HG03280 (cell line): ENCODE results near the gene ZACN.
"Not testable (repeated sequence)": the region's sequence is repeated elsewhere in the genome, so short reads cannot be mapped to it uniquely, and the experiment has no call there.

Source experiments
- ATAC-seq: cut with Tn5 transposase; IDR thresholded peaks from one replicate; pipeline ENCODE4 v1.9.1; 2021; ENCODE audit warnings: mild to moderate bottlenecking, moderate library complexity; ENCODE audit not compliant: unreplicated experiment

Gene ZACN

GRCh38 chr17:76053246-76054111, 25.5 kb upstream of the ZACN start:
- ATAC-seq, result no peak

- no peak for ATAC-seq
Measured at GRCh38 chr17:76054112-76054476, 24.9 kb upstream of the ZACN start.

DNA sequence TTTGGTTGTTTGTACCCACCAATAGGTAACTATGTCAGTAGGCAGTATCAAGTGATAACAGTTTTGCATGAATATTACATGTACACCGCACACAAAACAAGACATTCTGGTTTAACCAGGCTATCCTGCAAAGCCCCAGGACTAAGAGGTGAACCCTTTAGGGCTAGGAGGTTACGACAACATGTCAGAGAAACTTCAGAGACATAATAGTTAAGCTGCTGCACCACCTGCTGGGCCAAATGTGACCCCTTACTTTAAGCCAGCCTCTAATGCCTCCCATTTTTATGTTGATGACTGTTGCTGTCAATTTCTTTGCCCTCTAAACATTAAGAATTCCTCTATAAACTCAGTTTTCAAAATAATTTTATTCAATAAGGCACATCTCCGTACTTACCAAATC, 22.1 kb upstream of the ZACN start:
- ATAC-seq, result no peak

DNA sequence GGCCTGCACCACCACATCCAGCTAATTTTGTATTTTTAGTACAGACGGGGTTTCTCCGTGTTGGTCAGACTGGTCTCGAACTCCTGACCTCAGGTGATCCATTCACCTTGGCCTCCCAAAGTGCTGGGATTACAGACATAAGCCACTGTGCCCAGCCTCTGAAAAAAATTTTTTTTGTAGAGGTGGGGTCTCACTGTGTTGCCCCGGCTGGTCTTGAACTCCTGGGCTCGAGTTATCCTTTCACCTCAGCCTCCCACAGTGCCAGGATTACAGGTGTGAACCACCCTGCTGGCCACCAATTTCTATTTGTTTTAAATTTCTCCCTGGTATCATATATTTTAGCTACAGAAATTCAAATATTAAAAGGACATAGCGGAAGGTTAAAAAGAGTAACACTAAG, 20.7 kb upstream of the ZACN start:
- ATAC-seq, result not testable (repeated sequence)

DNA sequence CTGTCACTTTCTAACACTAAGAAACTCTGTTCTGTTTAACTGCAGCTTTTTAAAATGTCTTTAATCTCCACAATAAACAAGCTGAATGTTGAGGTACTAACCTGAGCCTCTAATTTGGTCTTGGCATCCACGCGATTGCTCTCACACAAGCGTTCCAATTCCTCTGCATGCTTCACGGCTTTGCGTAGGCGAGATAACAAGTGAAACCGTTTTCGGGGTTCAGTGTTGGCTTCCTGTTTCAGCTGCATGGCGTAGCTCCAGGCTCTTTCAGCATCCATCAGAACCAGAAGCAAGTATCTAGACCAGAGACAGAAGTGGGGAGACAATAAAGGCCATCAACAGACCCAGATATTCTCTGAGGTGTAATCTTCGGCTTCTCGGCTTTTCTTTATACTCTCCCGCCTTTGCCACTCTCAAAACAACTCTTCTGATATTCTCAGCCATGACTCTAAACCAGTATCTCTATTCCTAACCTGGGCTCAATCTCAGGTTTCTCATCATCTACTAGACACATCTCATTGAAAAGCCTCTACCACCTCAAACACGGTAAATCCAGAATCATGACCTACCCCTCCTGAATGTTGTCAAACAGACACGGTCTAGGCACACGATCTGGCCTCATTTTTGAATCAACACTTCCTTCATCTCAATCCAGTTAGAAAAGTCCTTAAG, 15.0 kb upstream of the ZACN start:
- no peak for ATAC-seq

DNA sequence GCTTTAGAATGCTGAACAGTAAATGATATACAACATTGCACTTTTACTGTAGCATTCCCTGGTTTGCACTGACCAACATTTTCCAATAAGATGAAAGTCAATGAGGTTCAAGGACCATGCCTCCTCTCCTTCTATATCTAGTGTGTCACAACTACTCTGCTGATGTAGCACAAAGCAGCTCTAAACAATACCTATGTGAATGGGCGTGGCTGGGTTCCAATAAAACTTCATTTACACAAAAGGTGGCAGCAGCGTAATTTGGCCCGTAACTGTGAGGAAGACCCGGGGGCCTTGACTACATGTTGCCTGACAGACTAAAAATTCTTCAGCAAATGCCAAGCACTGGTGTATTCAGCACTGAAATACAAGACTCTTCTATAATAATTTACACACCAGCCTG, 13.2 kb upstream of the ZACN start:
- ATAC-seq, result no peak

- peak; percentile 16 for ATAC-seq
Measured at GRCh38 chr17:76071531-76072147, 7.3 kb upstream of the ZACN start.

GRCh38 chr17:76072148-76072858, 6.7 kb upstream of the ZACN start, which contains the start of gene SRP68:
Gene SRP68 (minus strand): TSS chr17:76072517. CDS start chr17:76072491, 26 bp downstream.
- ATAC-seq, result peak; percentile 88

DNA sequence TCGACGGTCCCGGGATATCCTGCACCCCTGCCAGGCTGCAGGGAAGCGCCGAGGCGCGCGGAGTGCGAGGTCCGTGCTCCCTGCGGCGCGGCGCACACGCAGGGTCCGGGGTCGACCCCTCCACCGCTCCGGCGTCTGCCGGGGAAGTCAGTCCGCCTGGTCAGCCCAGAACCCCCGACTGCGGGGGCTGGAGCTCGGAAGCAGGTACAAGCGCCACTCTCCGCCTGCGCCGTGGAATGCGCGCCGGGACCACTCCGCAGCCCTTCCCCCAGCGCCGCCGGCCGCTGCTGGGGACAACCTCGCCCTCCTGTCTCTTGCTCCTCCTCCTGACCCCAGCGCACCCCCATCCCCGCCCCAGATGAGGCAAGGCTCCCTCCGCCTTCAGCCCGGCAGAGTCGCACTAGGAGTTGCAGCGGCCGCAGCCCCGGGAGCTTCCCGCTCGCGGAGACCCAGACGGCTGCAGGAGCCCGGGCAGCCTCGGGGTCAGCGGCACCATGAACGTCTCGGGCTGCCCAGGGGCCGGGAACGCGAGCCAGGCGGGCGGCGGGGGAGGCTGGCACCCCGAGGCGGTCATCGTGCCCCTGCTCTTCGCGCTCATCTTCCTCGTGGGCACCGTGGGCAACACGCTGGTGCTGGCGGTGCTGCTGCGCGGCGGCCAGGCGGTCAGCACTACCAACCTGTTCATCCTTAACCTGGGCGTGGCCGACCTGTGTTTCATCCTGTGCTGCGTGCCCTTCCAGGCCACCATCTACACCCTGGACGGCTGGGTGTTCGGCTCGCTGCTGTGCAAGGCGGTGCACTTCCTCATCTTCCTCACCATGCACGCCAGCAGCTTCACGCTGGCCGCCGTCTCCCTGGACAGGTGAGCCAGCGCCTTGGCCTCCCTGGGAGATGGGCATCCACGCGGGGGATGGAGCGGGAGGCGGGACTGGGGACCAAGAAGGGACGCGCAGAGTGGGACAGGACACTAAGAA, 4.3 kb upstream of the ZACN start, which contains the start of gene GALR2:
Gene GALR2, plus strand, starts transcription at position 392 of the 974 bp plus-strand sequence. Its CDS starts 103 bp downstream, at position 495.
- ATAC-seq, result no peak

DNA sequence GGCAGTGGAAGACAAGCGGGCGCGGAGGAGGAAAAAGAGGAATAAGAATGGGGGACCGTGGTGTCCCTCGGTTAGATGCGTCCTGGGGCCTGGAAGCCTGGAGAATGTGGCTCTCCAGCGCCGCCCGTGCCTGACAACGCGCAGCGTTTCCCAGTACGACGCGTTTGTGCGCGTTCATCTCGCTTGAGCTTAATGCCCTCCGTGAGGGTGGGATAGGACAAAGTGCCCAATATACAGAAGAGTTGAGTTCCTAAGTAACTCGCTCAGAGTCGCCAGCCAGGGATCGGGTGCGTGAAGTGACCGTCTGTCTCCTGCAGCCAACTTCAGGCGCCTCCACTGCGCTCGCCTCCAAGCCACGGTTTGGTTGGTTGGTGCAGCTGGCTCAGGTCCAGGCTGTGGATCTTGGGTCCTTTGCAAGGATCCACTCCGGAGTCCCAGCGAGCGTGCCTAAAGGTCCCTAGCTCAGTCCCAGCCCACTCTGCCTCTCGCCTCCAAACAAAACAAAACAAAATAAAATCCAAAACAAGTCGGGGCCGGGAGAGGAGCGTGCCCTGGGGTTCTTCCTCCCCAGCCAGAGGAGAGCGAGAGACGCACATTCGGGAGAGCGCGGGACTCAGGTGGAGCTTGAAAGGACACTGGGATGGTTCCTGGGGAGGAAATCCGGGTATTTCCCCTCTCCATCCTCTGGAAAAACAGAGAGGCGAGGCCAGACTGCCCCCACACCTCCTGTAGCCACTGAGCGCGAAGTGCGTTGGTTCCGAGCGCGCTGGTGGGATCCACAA, 3.4 kb upstream of the ZACN start:
- no peak for ATAC-seq

GRCh38 chr17:76076146-76076764, 2.7 kb upstream of the ZACN start:
- no peak for ATAC-seq

DNA sequence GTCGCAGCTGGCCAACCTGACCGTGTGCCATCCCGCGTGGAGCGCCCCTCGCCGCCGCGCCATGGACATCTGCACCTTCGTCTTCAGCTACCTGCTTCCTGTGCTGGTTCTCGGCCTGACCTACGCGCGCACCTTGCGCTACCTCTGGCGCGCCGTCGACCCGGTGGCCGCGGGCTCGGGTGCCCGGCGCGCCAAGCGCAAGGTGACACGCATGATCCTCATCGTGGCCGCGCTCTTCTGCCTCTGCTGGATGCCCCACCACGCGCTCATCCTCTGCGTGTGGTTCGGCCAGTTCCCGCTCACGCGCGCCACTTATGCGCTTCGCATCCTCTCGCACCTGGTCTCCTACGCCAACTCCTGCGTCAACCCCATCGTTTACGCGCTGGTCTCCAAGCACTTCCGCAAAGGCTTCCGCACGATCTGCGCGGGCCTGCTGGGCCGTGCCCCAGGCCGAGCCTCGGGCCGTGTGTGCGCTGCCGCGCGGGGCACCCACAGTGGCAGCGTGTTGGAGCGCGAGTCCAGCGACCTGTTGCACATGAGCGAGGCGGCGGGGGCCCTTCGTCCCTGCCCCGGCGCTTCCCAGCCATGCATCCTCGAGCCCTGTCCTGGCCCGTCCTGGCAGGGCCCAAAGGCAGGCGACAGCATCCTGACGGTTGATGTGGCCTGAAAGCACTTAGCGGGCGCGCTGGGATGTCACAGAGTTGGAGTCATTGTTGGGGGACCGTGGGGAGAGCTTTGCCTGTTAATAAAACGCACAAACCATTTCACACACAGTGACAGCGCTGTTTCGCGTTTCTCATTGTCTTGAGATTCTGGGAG, 2.0 kb upstream of the ZACN start:
- ATAC-seq, result no peak

GRCh38 chr17:76077584-76078110, 1.3 kb upstream of the ZACN start:
- no peak for ATAC-seq

DNA sequence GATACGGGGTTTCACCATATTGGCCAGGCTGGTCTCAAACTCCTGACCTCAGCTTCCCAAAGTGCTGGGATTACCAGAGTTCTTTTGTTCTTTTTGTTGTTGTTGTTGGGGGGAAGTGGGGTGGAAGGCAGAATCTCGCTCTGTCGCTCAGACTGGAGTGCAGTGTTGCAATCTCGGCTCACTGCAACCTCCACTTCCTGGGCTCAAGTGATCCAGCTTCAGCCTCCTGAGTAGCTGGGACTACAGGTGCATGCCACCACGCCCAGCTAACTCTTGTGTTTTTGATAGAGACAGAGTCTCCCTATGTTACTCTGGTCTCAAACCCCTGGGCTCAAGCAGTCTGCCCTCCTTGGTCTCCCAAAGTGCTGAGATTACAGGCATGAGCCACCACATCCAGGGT, 612 bp upstream of the ZACN start:
- not testable (repeated sequence) for ATAC-seq

GRCh38 chr17:76079535-76079955, 563 bp downstream of the ZACN start:
- ATAC-seq, result no peak

DNA sequence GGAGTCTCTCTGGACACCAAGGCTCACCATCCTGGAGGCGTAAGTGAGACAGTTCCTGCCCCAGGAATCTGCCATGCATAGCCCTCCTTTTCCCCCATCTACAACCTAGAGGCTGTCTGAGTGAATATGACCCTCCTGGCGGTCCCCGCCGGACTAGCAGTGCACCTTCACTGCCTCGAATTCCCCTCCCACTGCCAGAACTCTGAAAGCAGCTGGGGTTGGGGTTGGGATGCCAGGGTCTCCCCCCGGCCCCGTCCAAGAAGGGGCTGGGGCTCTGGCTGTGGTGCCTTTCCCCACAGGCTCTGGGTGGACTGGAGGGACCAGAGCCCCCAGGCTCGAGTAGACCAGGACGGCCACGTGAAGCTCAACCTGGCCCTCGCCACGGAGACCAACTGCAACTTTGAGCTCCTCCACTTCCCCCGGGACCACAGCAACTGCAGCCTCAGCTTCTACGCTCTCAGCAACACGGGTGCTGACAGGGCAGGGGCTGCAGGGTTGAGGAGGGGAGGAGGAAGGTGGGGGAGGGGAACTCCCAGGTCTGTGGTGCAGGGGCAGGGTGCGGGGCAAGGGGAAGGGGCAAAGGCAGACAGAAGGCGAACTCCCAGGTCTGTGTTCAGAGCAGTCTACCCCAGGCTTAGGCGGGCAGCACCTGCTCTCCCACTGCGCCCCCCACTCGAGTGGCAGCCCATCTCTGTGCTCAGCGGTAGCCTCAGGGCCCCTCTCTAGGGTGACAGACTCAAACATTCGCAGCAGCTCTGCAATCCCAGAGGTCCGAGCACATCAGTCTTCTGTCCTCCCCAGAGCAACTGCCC, 1.2 kb downstream of the ZACN start:
- no peak for ATAC-seq
